Stomach (tissue), 9 donors: ENCODE results near the gene SLC34A3. TPM values are rescaled to one million over a fixed set of nuclear protein-coding genes. Genes with fewer than 3 reads are reported as not detected.
A peak's percentile ranks its signal among the peaks of the same experiment; 100 is the strongest.

ENCODE experiments used
- DNase-seq, 2 donors: peaks; one replicate each; pipeline versions ENCODE4 v3.0.0 to v3.0.0-alpha.2; 2013 to 2019
- H3K27ac ChIP-seq, 5 donors: fragments of 200-600 bp in 4 of 5; sonication (generic) in 4 of 5; one replicate each; pipeline ENCODE4 v1.5.1; 2013 to 2019; ENCODE audit warnings: mild to moderate bottlenecking in 1 of 5, moderate library complexity in 1 of 5
- H3K27me3 ChIP-seq, 3 donors: fragments of 200-600 bp; sonication (generic); one replicate each; pipeline ENCODE4 v1.5.1; 2017 to 2019; ENCODE audit warnings: mixed run types in 1 of 3
- H3K36me3 ChIP-seq, 4 donors: fragments of 200-600 bp; sonication (generic); 1 replicate in 3 of 4; 2 replicates in 1 of 4; pipeline ENCODE4 v1.5.1; 2016 to 2019
- H3K4me1 ChIP-seq, 4 donors: fragments of 200-600 bp; sonication (generic); one replicate each; pipeline ENCODE4 v1.5.1; 2016 to 2019
- H3K4me3 ChIP-seq, 4 donors: fragments of 200-600 bp; sonication (generic) in 3 of 4; one replicate each; pipeline ENCODE4 v1.5.1; 2016 to 2019; ENCODE audit warnings: mild to moderate bottlenecking in 1 of 4
- H3K9me3 ChIP-seq, 4 donors: fragments of 200-600 bp; sonication (generic); one replicate each; pipeline ENCODE4 v1.5.1; 2016 to 2019
- EP300 ChIP-seq: sonication (generic); formaldehyde crosslinking; IDR thresholded peaks from one replicate; pipeline ENCODE4 v1.6.1; 2017; ENCODE audit warnings: antibody characterized with exemption
- POLR2A ChIP-seq, 4 donors: fragments of 450-650 bp; IDR thresholded peaks; one replicate each; pipeline ENCODE4 v1.6.1; 2016; ENCODE audit warnings: antibody characterized with exemption in 4 of 4, control low read depth in 2 of 4, mild to moderate bottlenecking in 1 of 4, moderate library complexity in 1 of 4
- POLR2AphosphoS5 ChIP-seq, 3 donors: sonication (generic); formaldehyde crosslinking; IDR thresholded peaks; one replicate each; pipeline ENCODE4 v1.6.1; 2016; ENCODE audit warnings: antibody characterized with exemption in 3 of 3
- WGBS, 5 donors: extraction: QIAGEN DNeasy Blood & Tissue Kit in 3 of 5; methylation state at CpG; one replicate each; pipeline versions ENCODE4 v1.1.5 to v1.1.7; 2013 to 2018; 5-methylcytosine and 5-hydroxymethylcytosine counted together
- intact Hi-C: fragments of 100-400 bp; cut with DNase I; formaldehyde crosslinking; loops from one replicate; pipeline ENCODE4 v1.15.1; 2023; ENCODE audit warnings: low total_unique reads
- polyA plus RNA-seq, 3 donors: library from polyadenylated mRNA; stranded (reverse); fragments of 200-250 nt; gene quantifications; one replicate each; pipeline ENCODE4 v1.2.3, GENCODE V29; 2013
- total RNA-seq, 5 donors: library from RNA; depleted of rRNA; stranded (reverse); fragments of >200 nt; gene quantifications; one replicate each; pipeline versions ENCODE4 v1.1.0 to v1.2.3, GENCODE V29; 2014 to 2016
- TF ChIP-seq, protein P1 (sequence below), 7 experiments: fragments of 450-650 bp in 4 of 7; fragments of 200-600 bp in 3 of 7; sonication (generic) in 3 of 7; IDR thresholded peaks; one replicate each; pipeline ENCODE4 v1.5.1; 2016 to 2019; ENCODE audit warnings: antibody characterized with exemption in 7 of 7, control low read depth in 2 of 7, mild to moderate bottlenecking in 1 of 7
- donor health status: healthy with polysubstance abuse.
- donor health status: Bipolar disorder and iron deficiency.
- donor health status: healthy.

The SLC34A3 gene
- total and polyA plus RNA-seq, 8 donors = 0.18 to 0.53 TPM; not detected in 6

DNA sequence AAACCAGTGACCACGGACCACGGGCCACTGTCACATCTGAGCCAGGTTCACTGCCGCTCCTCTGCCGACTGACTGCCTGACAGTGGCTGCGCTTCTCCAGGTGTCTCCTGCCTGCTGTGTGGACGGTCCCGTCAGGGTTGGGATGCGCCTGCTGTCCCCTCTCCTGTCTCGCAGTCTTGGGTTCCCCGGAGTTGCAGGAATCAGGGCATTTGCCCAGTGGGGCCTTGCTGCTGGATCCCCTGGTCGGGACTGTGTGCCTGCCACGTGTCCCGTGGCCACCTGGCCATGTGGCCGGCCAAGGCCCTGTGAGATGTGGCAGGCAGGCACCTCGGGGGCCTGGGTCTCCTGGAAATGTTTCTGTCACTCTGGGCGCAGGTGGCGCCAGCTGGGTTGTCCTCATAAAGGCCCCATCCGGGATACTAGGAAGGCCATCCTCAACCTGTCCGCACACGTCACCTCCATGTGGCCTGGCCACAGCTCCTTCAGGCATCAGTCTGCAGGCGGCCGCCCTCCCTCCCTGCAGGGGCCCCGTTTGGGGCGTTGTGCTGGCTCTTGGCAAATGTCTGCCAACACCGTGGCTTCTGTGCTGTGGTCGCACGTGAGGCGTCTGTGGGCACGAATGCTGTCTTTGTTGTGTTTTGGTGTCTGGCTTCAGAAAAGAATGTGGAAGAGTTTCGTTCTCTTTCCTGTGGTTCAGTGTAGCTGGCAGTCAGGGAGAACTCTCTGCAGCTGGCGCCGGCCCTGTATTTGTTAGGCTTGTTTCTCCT lies 40.4 kb downstream of the SLC34A3 start:
- intact Hi-C loops = no loop called here
- H3K9me3 ChIP-seq = no peaks in the 10 kb centered on the region
- H3K27ac ChIP-seq = peak overlapping the region in 4 of 5 donors; percentile 29 to 95 (median 62)
- no peaks in the 10 kb centered on the region for H3K27me3 ChIP-seq
- no peak overlapping the region for H3K4me3 ChIP-seq
- peaks cover 41 to 68% (median 59%) of the 10 kb centered on the region in 4 donors for H3K36me3 ChIP-seq
- WGBS, 5 donors = 67 to 79% (median 72%) methylated on average over 24 to 32 of the region's 32 CpGs
- H3K4me1 ChIP-seq = peaks cover 48 to 93% (median 91%) of the 10 kb centered on the region in 4 donors
- DNase-seq = peak in 1 of 2 donors; percentile 20
- TF ChIP-seq, protein P1, sequence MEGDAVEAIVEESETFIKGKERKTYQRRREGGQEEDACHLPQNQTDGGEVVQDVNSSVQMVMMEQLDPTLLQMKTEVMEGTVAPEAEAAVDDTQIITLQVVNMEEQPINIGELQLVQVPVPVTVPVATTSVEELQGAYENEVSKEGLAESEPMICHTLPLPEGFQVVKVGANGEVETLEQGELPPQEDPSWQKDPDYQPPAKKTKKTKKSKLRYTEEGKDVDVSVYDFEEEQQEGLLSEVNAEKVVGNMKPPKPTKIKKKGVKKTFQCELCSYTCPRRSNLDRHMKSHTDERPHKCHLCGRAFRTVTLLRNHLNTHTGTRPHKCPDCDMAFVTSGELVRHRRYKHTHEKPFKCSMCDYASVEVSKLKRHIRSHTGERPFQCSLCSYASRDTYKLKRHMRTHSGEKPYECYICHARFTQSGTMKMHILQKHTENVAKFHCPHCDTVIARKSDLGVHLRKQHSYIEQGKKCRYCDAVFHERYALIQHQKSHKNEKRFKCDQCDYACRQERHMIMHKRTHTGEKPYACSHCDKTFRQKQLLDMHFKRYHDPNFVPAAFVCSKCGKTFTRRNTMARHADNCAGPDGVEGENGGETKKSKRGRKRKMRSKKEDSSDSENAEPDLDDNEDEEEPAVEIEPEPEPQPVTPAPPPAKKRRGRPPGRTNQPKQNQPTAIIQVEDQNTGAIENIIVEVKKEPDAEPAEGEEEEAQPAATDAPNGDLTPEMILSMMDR (IDR thresholded peaks at IDR 0.05) = no peak
- TF ChIP-seq EP300 = no peak
- TF ChIP-seq POLR2AphosphoS5 (IDR thresholded peaks at IDR 0.05) = no peak
- no peak for TF ChIP-seq POLR2A (IDR thresholded peaks at IDR 0.05)

DNA sequence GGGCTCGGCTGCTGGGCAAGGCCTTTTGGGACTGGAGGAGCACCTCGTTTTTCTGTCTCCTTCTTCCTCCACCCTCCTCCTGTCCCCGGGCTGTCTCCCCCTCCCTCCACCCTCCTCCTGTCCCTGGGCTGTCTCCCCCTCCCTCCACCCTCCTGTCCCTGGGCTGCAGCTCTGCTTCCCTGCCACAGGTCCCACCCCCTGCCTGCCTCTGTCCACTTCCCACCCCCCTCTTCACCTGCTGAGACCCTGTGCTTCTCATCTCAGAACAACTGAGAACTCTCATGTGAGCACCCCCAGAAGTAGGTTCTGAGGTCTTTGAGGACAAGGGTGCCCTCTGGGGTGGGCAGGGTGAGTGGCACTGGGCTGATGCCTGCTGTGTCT lies 41.0 kb downstream of the SLC34A3 start:
- H3K4me1 ChIP-seq = peaks cover 54 to 96% (median 91%) of the 10 kb centered on the region in 4 donors
- DNase-seq = no peak
- no peak overlapping the region for H3K4me3 ChIP-seq
- no peaks in the 10 kb centered on the region for H3K9me3 ChIP-seq
- H3K27me3 ChIP-seq = peaks cover 0 to 5% (median 0%) of the 10 kb centered on the region in 3 donors
- intact Hi-C loops = no loop called here
- WGBS, 5 donors = 14 to 42% (median 20%) methylated on average over 3 of the region's 3 CpGs
- no peak for TF ChIP-seq EP300
- no peak for TF ChIP-seq POLR2A (IDR thresholded peaks at IDR 0.05)
- TF ChIP-seq, protein P1 (IDR thresholded peaks at IDR 0.05) = no peak
- no peak for TF ChIP-seq POLR2AphosphoS5 (IDR thresholded peaks at IDR 0.05)
- peak overlapping the region in 4 of 5 donors; percentile 37 to 95 (median 75) for H3K27ac ChIP-seq
- H3K36me3 ChIP-seq = peaks cover 36 to 62% (median 54%) of the 10 kb centered on the region in 4 donors

DNA sequence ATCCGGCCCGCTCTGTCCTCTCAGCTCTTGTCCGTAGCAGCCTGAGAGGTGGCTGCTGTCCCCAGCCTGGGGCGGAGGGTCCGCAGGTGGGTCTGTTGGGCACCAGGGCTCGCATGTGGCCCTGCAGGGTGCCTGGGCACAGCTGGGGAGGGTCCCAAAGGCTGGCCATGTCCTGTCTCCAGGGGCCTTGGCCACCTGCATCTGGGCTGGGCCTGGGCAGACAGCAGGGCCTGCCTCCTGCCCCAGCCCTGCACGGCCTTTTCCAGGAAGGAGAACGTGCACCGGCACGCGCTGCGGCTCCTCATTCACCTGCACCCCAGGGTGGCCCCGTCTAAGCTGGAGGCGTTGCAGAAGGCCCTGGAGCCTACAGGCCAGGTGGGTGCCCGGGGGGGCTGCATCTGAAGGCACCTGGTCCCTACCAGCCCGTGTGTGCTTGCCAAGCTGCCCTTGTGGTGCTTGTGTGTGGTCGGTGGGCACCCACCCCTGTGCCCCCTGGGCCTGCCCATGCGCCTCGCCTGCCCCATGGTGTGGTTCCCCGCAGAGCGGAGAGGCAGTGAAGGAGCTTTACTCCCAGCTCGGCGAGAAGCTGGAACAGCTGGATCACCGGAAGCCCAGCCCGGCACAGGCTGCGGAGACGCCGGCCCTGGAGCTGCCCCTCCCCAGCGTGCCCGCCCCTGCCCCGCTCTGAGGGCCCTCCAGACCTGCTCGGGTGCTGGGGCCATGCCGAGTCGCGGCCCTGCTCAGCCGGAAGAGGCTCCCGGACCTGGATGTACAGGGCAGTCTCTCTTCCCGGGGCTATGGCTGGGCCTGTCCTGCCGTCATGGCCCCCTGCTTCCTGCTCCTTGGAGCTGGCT lies 41.8 kb downstream of the SLC34A3 start:
- Histone ChIP-seq H3K4me1 (peaks cover 62 to 98% (median 97%) of the 10 kb centered on the region in 4 donors), H3K27me3 (peaks cover 0 to 13% (median 0%) of the 10 kb centered on the region in 3 donors), H3K9me3 (no peaks in the 10 kb centered on the region), H3K27ac (peak overlapping the region; percentile 43 to 95 (median 88)), H3K36me3 (peaks cover 28 to 54% (median 46%) of the 10 kb centered on the region in 4 donors), H3K4me3 (no peak overlapping the region)
- intact Hi-C loops = no loop called here
- peak in 1 of 2 donors; percentile 6 for DNase-seq
- TF ChIP-seq, protein P1 (IDR thresholded peaks at IDR 0.05) = no peak
- TF ChIP-seq EP300 (no peak), POLR2A (IDR thresholded peaks at IDR 0.05) (no peak), POLR2AphosphoS5 (IDR thresholded peaks at IDR 0.05) (no peak)
- WGBS, 5 donors = 90 to 94% (median 91%) methylated on average over 23 to 39 of the region's 39 CpGs

DNA sequence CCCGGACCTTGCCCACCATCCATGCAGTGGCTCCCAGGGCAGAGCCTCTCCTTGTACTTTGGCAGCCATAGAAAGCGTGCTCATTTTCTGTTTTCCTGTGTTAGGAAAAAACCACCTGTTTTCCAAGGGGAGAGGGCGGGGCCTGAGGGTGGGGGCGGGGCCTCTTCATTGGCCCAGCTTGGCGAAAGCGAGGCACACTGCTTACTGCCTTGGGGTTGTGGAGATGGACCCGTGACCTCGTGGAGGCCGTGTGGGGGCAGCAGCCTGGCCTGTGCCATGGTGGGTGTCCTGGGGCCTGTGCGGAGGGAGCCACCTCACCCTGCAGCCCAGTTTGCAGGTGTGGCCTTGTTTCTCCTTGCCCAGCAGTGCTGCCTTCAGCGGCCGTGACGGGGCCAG lies 42.4 kb downstream of the SLC34A3 start:
- Histone ChIP-seq H3K4me1 (peaks cover 64 to 98% (median 95%) of the 10 kb centered on the region in 4 donors), H3K27ac (peak overlapping the region; percentile 43 to 95 (median 88)), H3K27me3 (peaks cover 0 to 20% (median 0%) of the 10 kb centered on the region in 3 donors), H3K9me3 (no peaks in the 10 kb centered on the region), H3K36me3 (peaks cover 25 to 48% (median 40%) of the 10 kb centered on the region in 4 donors), H3K4me3 (no peak overlapping the region)
- peak in 1 of 2 donors; percentile 18 for DNase-seq
- TF ChIP-seq, protein P1 (IDR thresholded peaks at IDR 0.05) = no peak
- no peak for TF ChIP-seq POLR2AphosphoS5 (IDR thresholded peaks at IDR 0.05)
- no peak for TF ChIP-seq EP300
- TF ChIP-seq POLR2A (IDR thresholded peaks at IDR 0.05) = no peak
- 48 to 100% (median 68%) methylated on average over 1 to 13 of the region's 13 CpGs for WGBS, 5 donors
- intact Hi-C loops = no loop called here
